Kidney (tissue), 14 donors: ENCODE results near the gene MEF2D. TPM values are rescaled to one million over a fixed set of nuclear protein-coding genes. Genes with fewer than 3 reads are reported as not detected.

ENCODE experiments used
- DNase-seq, 5 donors: peaks; one replicate each; pipeline ENCODE4 v3.0.0-alpha.2; 2013 to 2020
- FAIRE-seq: peaks from 2 replicates; lab custom pipeline; 2012; peaks lifted over from hg19 to GRCh38; lab: Jason Lieb, UNC
- H3K27ac ChIP-seq, 2 donors: one replicate each; pipeline ENCODE4 v1.7.0; 2013; ENCODE audit warnings: low read depth in 2 of 2, low read length in 2 of 2, inconsistent platforms in 1 of 2
- H3K27me3 ChIP-seq: one replicate; pipeline ENCODE4 v1.7.1; 2013; ENCODE audit warnings: low read length, inconsistent platforms; ENCODE audit not compliant: control insufficient read depth, insufficient read depth
- H3K36me3 ChIP-seq, 3 donors: one replicate each; pipeline versions ENCODE4 v1.7.0 to v1.7.1; 2013; ENCODE audit warnings: low read length in 3 of 3, control low read depth in 1 of 3, inconsistent platforms in 1 of 3; ENCODE audit not compliant: insufficient read depth in 3 of 3, control insufficient read depth in 2 of 3
- H3K4me1 ChIP-seq, 3 donors: one replicate each; pipeline versions ENCODE4 v1.7.0 to v1.7.1; 2013; ENCODE audit warnings: low read length in 3 of 3, inconsistent platforms in 1 of 3, low read depth in 1 of 3; ENCODE audit not compliant: control insufficient read depth in 2 of 3, insufficient read depth in 2 of 3
- H3K4me3 ChIP-seq, 3 donors: one replicate each; pipeline versions ENCODE4 v1.7.0 to v1.8.1; 2013; ENCODE audit warnings: low read length in 3 of 3, control low read depth in 1 of 3, inconsistent platforms in 1 of 3
- H3K9ac ChIP-seq, 3 donors: one replicate each; pipeline versions ENCODE4 v1.7.0 to v1.7.1; 2013; ENCODE audit warnings: low read length in 3 of 3, control low read depth in 1 of 3, inconsistent platforms in 1 of 3
- H3K9me3 ChIP-seq, 3 donors: one replicate each; pipeline versions ENCODE4 v1.7.0 to v1.7.1; 2013; ENCODE audit warnings: low read length in 3 of 3, control low read depth in 1 of 3, inconsistent platforms in 1 of 3; ENCODE audit not compliant: control insufficient read depth in 2 of 3, insufficient read depth in 1 of 3
- CTCF ChIP-seq: IDR thresholded peaks from 3 replicates; pipeline ENCODE4 v1.5.1; 2012; ENCODE audit warnings: mild to moderate bottlenecking, moderate library complexity, borderline replicate concordance; ENCODE audit not compliant: insufficient read depth; ENCODE audit errors: extremely low read depth
- intact Hi-C: fragments of 100-400 bp; cut with DNase I; formaldehyde crosslinking; loops from one replicate; pipeline ENCODE4 v1.11.1; 2022
- polyA plus RNA-seq: library from polyadenylated mRNA; stranded (reverse); fragments of 350-450 nt; fragmentation: Illumina TruSeq; extraction: RNeasy Lipid Tissue Mini Kit (QIAGEN cat#74804); gene quantifications from one replicate; pipeline ENCODE4 v1.2.3, GENCODE V29; 2014; ENCODE audit warnings: low read depth, low replicate concordance; ENCODE audit not compliant: insufficient read depth
- total RNA-seq: library from RNA; stranded (reverse); fragmentation: NEBNext Ultra II Directional; extraction: Animal tissue kit (Norgen Biotek cat#: 25700); gene quantifications from one replicate; pipeline ENCODE4 v1.2.1, GENCODE V29; 2021
- donor health status: control.
- donor health status: control.
- donor health status: control.
- donor health status: control.
- donor health status: control.
- donor health status: DM: yes; HTN: yes; CAD: no.
- donor health status: Normal renal cell carcinoma (clear cell type).

MEF2D gene
- total and polyA plus RNA-seq, 2 donors from 2014 or later, result 13.7 to 49.3 TPM

GRCh38 chr1:156465747-156466365, 34.7 kb downstream of the MEF2D start:
- FAIRE-seq (no peak), DNase-seq (no peak)
- Histone ChIP-seq H3K36me3 (peaks cover 2 to 38% (median 22%) of the 10 kb centered on the region in 3 donors), H3K4me1 (peaks cover 0 to 20% (median 0%) of the 10 kb centered on the region in 3 donors), H3K4me3 (no peak overlapping the region), H3K9me3 (no peaks in the 10 kb centered on the region), H3K9ac (peak overlapping the region in 1 of 3 donors; percentile 4), H3K27ac (no peak overlapping the region), H3K27me3 (no peaks in the 10 kb centered on the region)
- TF ChIP-seq CTCF, result no peak
- intact Hi-C loops, result no loop called here

- no peak overlapping the region for H3K9ac ChIP-seq
- no peak for DNase-seq
- intact Hi-C loops, result no loop called here
These were observed 35.6 kb downstream of the MEF2D start for GRCh38 chr1:156464825-156465452.

GRCh38 chr1:156464335-156464734, 36.2 kb downstream of the MEF2D start:
- H3K9me3 ChIP-seq, result no peaks in the 10 kb centered on the region
- H3K9ac ChIP-seq, result no peak overlapping the region
- FAIRE-seq (no peak), DNase-seq (peak in 1 of 5 donors; percentile 27)
- no peak overlapping the region for H3K4me3 ChIP-seq
- peaks cover 0 to 20% (median 0%) of the 10 kb centered on the region in 3 donors for H3K4me1 ChIP-seq
- H3K27me3 ChIP-seq, result no peaks in the 10 kb centered on the region
- intact Hi-C loops, result no loop called here
- no peak overlapping the region for H3K27ac ChIP-seq
- peaks cover 2 to 28% (median 18%) of the 10 kb centered on the region in 3 donors for H3K36me3 ChIP-seq
- no peak for TF ChIP-seq CTCF

More at GRCh38 chr1:156464825-156465452, 35.6 kb downstream of the MEF2D start:
- no peak for TF ChIP-seq CTCF
- peaks cover 0 to 20% (median 0%) of the 10 kb centered on the region in 3 donors for H3K4me1 ChIP-seq
- no peaks in the 10 kb centered on the region for H3K27me3 ChIP-seq
- H3K9me3 ChIP-seq, result no peaks in the 10 kb centered on the region
- FAIRE-seq, result no peak
- peaks cover 2 to 31% (median 18%) of the 10 kb centered on the region in 3 donors for H3K36me3 ChIP-seq
- peak overlapping the region in 1 of 2 donors; percentile 61 for H3K27ac ChIP-seq
- H3K4me3 ChIP-seq, result no peak overlapping the region
